Pulmonary artery endothelial cell (primary cell): Measurements from ENCODE around the gene SELENBP1. TPM values are rescaled to one million over a fixed set of nuclear protein-coding genes. Genes with fewer than 3 reads are reported as not detected.

Experiments
- DNase-seq: peaks from one replicate; pipeline ENCODE4 v3.0.0-alpha.2; 2011; ENCODE audit warnings: low read depth, low spot score
- total RNA-seq: library from RNA; depleted of rRNA; stranded (reverse); fragments of >200 nt; gene quantifications from 2 replicates; pipeline ENCODE4 v1.2.3, GENCODE V29; 2014

Gene SELENBP1
- total RNA-seq, 1 donor from 2014 or later = 11.7 TPM

- DNase-seq = no peak
Observed at GRCh38 chr1:151344291-151344690, 28.2 kb downstream of the SELENBP1 start.

GRCh38 chr1:151343587-151343986 lies 28.9 kb downstream of the SELENBP1 start:
- DNase-seq = no peak

DNA sequence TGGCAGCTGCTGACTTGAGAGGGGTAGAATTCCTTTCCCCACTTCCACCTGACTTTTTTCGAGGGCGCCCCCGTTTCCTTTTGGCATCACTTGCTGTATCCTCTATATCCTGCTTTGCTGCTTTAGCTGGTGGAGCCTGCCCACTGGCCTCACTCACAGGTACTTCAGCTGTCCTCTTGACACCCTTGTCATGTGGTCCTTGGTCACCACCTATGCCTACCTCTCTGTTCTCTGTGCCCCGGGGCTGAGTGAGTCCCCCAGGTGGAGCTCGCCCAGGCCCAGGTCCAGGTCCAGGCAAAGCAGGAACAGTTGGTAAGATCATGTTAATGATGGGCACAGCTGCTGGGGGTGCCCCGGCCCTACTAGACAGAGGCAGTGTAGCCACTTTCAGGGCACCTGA lies 29.9 kb downstream of the SELENBP1 start:
- DNase-seq = no peak

DNA sequence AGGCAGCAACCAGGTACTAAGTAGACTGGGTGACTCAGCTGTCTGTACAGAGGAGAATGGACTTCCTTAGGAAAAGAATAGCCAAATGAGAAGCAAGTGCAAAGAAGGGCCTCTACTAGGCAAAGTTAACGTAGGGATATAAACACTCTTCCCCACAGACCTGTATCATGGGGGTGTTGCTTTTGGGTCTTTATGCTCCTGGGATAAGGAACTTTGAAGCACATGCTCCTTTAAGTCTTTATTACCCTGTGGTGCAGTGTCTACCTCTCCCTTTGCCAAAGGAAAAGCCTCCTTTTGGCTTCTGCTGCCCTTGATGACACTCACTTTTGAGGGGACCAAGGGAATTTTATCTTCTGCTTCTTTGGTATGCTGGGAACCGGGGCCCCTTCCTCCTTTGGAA lies 30.5 kb downstream of the SELENBP1 start:
- DNase-seq = no peak

GRCh38 chr1:151340870-151341754 lies 31.4 kb downstream of the SELENBP1 start:
- DNase-seq = peak; percentile 57

GRCh38 chr1:151336556-151336955 lies 35.9 kb downstream of the SELENBP1 start:
- DNase-seq = no peak

DNA sequence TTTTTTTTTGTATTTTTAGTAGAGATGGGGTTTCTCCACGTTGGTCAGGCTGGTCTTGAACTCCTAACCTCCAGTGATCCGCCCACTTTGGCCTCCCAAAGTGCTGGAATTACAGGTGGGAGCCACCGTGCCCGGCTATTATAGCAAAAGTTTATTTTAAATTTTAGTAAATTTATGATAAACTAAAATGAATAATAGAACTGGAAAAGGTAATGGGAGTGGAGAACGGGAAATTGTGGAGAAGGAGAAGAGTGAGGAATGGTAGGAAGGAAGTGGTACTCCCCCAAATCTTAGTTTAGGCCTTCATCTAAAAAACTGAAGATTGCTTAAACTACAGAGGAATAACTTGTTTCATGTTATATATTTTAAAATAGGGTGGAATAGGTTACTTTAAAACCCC lies 37.7 kb downstream of the SELENBP1 start:
- DNase-seq = no peak

DNA sequence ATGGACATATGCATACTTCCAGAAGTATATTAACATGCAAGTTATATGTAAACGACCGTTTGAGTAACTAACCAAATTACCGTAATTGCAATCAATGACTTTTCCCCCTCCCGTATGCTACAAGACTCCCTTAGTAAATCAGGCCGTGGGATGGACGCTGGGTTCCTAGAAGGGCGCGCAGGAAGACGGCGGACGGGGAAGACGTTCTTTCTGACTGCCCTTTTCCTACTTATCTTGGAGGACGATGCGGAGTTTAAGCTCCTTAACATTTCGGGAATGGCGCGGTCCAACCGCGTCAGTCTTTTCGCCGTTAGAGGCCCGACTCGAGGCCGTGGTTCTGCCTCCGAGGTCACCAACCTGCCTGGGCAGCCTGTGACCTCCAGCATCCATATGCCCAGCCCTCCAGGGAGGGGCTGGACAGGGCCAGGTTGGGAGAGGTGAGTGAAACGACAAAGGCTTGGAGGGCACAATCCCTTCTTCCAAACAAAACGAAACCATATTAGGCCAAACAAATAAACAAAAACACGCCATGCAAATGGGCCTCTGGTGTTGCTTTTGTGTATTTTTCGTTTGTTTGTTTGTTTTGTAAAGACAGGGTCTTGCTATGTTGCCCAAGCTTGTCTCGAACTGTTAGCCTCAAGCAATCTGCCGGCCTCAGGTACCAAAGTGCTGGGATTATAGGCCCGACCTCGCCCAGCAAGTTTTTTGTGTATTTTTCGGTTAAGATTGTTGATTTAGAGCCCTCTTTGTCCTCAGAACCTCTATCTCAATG lies 44.4 kb downstream of the SELENBP1 start:
- DNase-seq = no peak

GRCh38 chr1:151327223-151327902 lies 45.1 kb downstream of the SELENBP1 start, which contains the start of gene PI4KB:
TSS of gene PI4KB (minus strand) at chr1:151327416. CDS start at chr1:151316481, 10,935 bp downstream.
- peak; percentile 96 for DNase-seq

- no peak for DNase-seq
Observed at GRCh38 chr1:151326619-151327222, 45.8 kb downstream of the SELENBP1 start.

- DNase-seq = no peak
Observed at GRCh38 chr1:151325646-151326429, 46.7 kb downstream of the SELENBP1 start.

DNA sequence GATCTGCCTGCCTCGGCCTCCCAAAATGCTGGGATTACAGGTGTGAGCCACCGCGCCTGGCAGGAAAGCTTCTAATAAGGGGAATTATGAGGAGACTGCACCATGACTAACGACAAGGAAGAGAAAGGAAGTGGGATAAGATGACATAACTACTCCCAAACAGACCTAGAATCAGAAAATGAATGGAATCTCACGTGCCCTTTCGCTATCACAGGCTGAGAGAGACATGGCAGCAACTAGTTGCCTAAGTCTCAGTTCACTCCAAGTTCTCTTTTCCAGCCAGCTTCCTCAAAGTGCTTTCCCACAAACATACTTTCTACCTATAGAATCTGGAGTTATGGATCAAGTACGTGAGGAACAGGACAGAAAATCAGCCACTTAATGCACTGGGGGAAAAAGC lies 47.3 kb downstream of the SELENBP1 start:
- DNase-seq = no peak

DNA sequence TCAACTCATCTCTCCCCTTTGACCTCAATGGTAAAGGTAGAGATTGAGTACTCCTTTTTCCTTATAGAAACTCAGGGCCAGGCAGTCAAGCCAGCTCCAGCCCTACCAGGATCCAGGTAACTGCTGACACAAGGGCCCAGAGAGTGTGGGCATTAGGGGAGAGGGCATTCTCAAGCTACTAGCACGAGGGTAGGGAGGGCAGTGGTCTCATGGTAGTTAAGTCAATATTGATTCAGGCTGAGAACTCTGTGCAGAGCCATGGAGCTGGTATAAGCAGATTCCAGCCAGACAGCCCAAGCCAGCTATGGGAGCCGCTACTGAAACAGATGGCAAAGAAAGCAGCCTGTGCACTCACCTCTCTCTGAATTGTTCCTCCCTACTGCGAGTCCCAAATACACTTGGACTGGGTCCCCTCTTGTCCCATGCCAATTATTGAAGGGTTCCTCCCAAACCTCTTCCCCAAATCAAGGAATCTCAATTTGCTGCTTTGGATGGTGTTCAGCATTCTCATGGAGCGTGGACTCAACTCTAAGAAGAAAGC lies 48.0 kb downstream of the SELENBP1 start:
- no peak for DNase-seq

- DNase-seq = no peak
Observed at GRCh38 chr1:151318975-151319374, 53.5 kb downstream of the SELENBP1 start.

DNA sequence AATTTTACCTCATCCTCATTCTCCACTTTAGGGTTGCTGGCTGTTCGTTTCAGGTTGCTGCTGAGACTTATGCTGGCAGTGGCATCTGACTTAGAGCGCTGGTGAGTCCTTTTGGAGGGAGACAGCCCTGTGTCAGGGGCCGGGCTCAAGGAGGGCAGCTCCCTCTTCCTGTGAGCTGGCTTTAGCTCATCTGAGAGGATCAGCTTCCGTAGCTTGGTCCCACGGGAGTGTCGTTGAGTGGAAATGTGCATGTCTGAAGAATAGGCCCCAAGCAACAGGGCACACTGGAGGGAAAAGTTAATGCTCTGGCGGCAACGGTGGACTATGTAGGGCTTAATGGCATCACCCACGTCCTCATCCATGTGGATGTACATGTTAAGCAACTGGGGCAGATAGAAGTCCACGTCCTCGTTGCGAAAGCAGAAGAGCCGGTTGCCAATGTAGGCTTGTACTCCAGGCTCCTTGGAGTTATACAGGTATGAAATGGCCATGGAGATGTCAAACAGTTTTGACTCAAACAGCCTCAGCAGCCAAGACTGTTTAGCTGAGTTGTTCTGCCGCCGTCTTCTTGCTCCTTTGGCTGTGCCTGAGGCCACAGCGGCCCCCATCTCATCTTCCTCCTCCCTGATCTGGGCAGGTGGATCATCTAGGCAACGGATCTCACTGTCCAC lies 56.8 kb downstream of the SELENBP1 start:
- no peak for DNase-seq

Other genes starting within 250 kb of the SELENBP1 start
- 5.3 and 19.5 TPM in 2 replicates for gene SEMA6C, start 226.1 kb downstream of the SELENBP1 start, total RNA-seq
- 0.13 and 0.35 TPM in 2 replicates for gene TNFAIP8L2, start 216.1 kb downstream of the SELENBP1 start, total RNA-seq
- 3.1 and 5.6 TPM in 2 replicates for gene LYSMD1, start 206.8 kb downstream of the SELENBP1 start, total RNA-seq
- gene SCNM1, start 206.6 kb downstream of the SELENBP1 start, total RNA-seq = 30.2 and 37.2 TPM in 2 replicates
- gene TMOD4, start 196.7 kb downstream of the SELENBP1 start, total RNA-seq = not detected in 2 replicates
- 63.3 and 65.7 TPM in 2 replicates for gene VPS72, start 182.5 kb downstream of the SELENBP1 start, total RNA-seq
- gene PIP5K1A, start 174.2 kb downstream of the SELENBP1 start, total RNA-seq = 61.1 and 73.7 TPM in 2 replicates
- gene PSMD4, start 118.0 kb downstream of the SELENBP1 start, total RNA-seq = 263 and 288 TPM in 2 replicates
- gene ZNF687, start 90.4 kb downstream of the SELENBP1 start, total RNA-seq = 6.2 and 6.9 TPM in 2 replicates
- gene PI4KB, start 45.3 kb downstream of the SELENBP1 start, total RNA-seq = 39.4 and 50.7 TPM in 2 replicates
- gene RFX5, start 25.5 kb downstream of the SELENBP1 start, total RNA-seq = 51.0 and 68.5 TPM in 2 replicates
- 482 and 509 TPM in 2 replicates for gene PSMB4, start 26.9 kb upstream of the SELENBP1 start, total RNA-seq
- gene POGZ, start 86.8 kb upstream of the SELENBP1 start, total RNA-seq = 12.2 and 16.9 TPM in 2 replicates
- 0.71 and 0.79 TPM in 2 replicates for gene CGN, start 138.7 kb upstream of the SELENBP1 start, total RNA-seq
- 6.1 and 6.6 TPM in 2 replicates for gene TUFT1, start 167.6 kb upstream of the SELENBP1 start, total RNA-seq
- gene SNX27, start 239.3 kb upstream of the SELENBP1 start, total RNA-seq = 13.9 and 25.2 TPM in 2 replicates